ENCODE data around the gene RASAL1. TPM values are rescaled to one million over a fixed set of nuclear protein-coding genes. Genes with fewer than 3 reads are reported as not detected.

The RASAL1 gene
- total RNA-seq, 1 experiment from 2014 or later: 16.0 TPM

GRCh38 chr12:113114447-113115178 lies 20.9 kb downstream of the RASAL1 start:
- POLR2A ChIA-PET: no interaction called here
- TF ChIP-seq CEBPB (IDR thresholded peaks at IDR 0.05; ENCODE audit: low read depth) (no peak), YY1 (IDR thresholded peaks at IDR 0.05; ENCODE audit: extremely low read depth, insufficient replicate concordance, low read depth, low read length) (no peak), ZFX (IDR thresholded peaks at IDR 0.05) (no peak), SP1 (IDR thresholded peaks at IDR 0.05; ENCODE audit: low read depth) (no peak)
- Histone ChIP-seq H3K9me3 (ENCODE audit: control insufficient read depth in 1 of 2, insufficient read depth in 1 of 2, low read depth in 1 of 2, low read length in 2 of 2) (no peaks in the 10 kb centered on the region), H2AFZ (ENCODE audit: low read depth, low read length, poor library complexity, severe bottlenecking) (no peak overlapping the region), H3K27me3 (ENCODE audit: insufficient read depth, low read length) (no peaks in the 10 kb centered on the region), H4K20me1 (ENCODE audit: insufficient read depth) (no peaks in the 10 kb centered on the region), H3K9ac (ENCODE audit: low read length) (no peak overlapping the region), H3K4me3 (replicated peaks in 1 of 2; ENCODE audit: low read depth in 1 of 2, low read length in 2 of 2) (no peak overlapping the region), H3K4me2 (ENCODE audit: low read length) (no peak overlapping the region), H3K27ac (ENCODE audit: low read depth, low read length) (no peak overlapping the region), H3K9me2 (ENCODE audit: insufficient read depth) (no peaks in the 10 kb centered on the region), H3K4me1 (ENCODE audit: control insufficient read depth in 1 of 2, insufficient read depth in 2 of 2, low read length in 2 of 2) (no peaks in the 10 kb centered on the region; a peak in 1 of 4 replicates), H3K79me2 (ENCODE audit: insufficient read depth, low read length) (no peaks in the 10 kb centered on the region), H3K36me3 (ENCODE audit: control insufficient read depth in 1 of 2, insufficient read depth in 2 of 2, low read length in 2 of 2) (no peaks in the 10 kb centered on the region)
- intact Hi-C loops (cut with micrococcal nuclease): no loop called here
- DNase-seq (ENCODE audit: low read depth, low spot score): no peak
- no peak for ATAC-seq
- CTCF ChIA-PET: no interaction called here
- RAD21 ChIA-PET (ENCODE audit: low non-redundant PET in 1 of 2, low total read pairs in 2 of 2, uncharacterized antibody in 2 of 2, unreplicated experiment in 2 of 2): no interaction called here
- no TSS peak for BruUV-seq (replicated peaks)

GRCh38 chr12:113113397-113113796 lies 22.2 kb downstream of the RASAL1 start:
- Histone ChIP-seq H3K9me2 (ENCODE audit: insufficient read depth) (no peaks in the 10 kb centered on the region), H3K4me2 (ENCODE audit: low read length) (no peak overlapping the region), H3K36me3 (ENCODE audit: control insufficient read depth in 1 of 2, insufficient read depth in 2 of 2, low read length in 2 of 2) (no peaks in the 10 kb centered on the region), H3K27ac (ENCODE audit: low read depth, low read length) (no peak overlapping the region), H3K27me3 (ENCODE audit: insufficient read depth, low read length) (no peaks in the 10 kb centered on the region), H2AFZ (ENCODE audit: low read depth, low read length, poor library complexity, severe bottlenecking) (no peak overlapping the region), H3K79me2 (ENCODE audit: insufficient read depth, low read length) (no peaks in the 10 kb centered on the region), H4K20me1 (ENCODE audit: insufficient read depth) (no peaks in the 10 kb centered on the region), H3K4me1 (ENCODE audit: control insufficient read depth in 1 of 2, insufficient read depth in 2 of 2, low read length in 2 of 2) (no peaks in the 10 kb centered on the region; a peak in 1 of 4 replicates), H3K9me3 (ENCODE audit: control insufficient read depth in 1 of 2, insufficient read depth in 1 of 2, low read depth in 1 of 2, low read length in 2 of 2) (no peaks in the 10 kb centered on the region), H3K9ac (ENCODE audit: low read length) (no peak overlapping the region), H3K4me3 (replicated peaks in 1 of 2; ENCODE audit: low read depth in 1 of 2, low read length in 2 of 2) (no peak overlapping the region)
- RAD21 ChIA-PET (ENCODE audit: low non-redundant PET in 1 of 2, low total read pairs in 2 of 2, uncharacterized antibody in 2 of 2, unreplicated experiment in 2 of 2): no interaction called here
- no peak for DNase-seq (ENCODE audit: low read depth, low spot score)
- intact Hi-C loops (cut with micrococcal nuclease): no loop called here
- CTCF ChIA-PET: no interaction called here
- POLR2A ChIA-PET: no interaction called here
- BruUV-seq (replicated peaks): no TSS peak
- ATAC-seq: no peak
- no peak for TF ChIP-seq ZNF274 (IDR thresholded peaks at IDR 0.05; ENCODE audit: low read depth, low read length)
- TF ChIP-seq POLR2AphosphoS5 (IDR thresholded peaks at IDR 0.05; ENCODE audit: low read depth, low read length): no peak
- no peak for TF ChIP-seq SIN3A (IDR thresholded peaks at IDR 0.05; ENCODE audit: low read depth)
- TF ChIP-seq EZH2phosphoT487 (IDR thresholded peaks at IDR 0.05; ENCODE audit: borderline replicate concordance): no peak
- no peak for TF ChIP-seq ZFX (IDR thresholded peaks at IDR 0.05)
- TF ChIP-seq TCF7L2 (IDR thresholded peaks at IDR 0.05; ENCODE audit: borderline replicate concordance, extremely low read depth, insufficient read depth, insufficient read length): no peak
- TF ChIP-seq ATF3 (IDR thresholded peaks at IDR 0.05): no peak
- no peak for TF ChIP-seq POLR2A (IDR thresholded peaks at IDR 0.05; ENCODE audit: borderline replicate concordance, extremely low read depth, insufficient read depth, insufficient read length)
- no peak for TF ChIP-seq CBX3 (IDR thresholded peaks at IDR 0.05; ENCODE audit: low read depth)
- no peak for TF ChIP-seq FOSL1 (IDR thresholded peaks at IDR 0.05; ENCODE audit: low read depth)
- TF ChIP-seq, protein P1, sequence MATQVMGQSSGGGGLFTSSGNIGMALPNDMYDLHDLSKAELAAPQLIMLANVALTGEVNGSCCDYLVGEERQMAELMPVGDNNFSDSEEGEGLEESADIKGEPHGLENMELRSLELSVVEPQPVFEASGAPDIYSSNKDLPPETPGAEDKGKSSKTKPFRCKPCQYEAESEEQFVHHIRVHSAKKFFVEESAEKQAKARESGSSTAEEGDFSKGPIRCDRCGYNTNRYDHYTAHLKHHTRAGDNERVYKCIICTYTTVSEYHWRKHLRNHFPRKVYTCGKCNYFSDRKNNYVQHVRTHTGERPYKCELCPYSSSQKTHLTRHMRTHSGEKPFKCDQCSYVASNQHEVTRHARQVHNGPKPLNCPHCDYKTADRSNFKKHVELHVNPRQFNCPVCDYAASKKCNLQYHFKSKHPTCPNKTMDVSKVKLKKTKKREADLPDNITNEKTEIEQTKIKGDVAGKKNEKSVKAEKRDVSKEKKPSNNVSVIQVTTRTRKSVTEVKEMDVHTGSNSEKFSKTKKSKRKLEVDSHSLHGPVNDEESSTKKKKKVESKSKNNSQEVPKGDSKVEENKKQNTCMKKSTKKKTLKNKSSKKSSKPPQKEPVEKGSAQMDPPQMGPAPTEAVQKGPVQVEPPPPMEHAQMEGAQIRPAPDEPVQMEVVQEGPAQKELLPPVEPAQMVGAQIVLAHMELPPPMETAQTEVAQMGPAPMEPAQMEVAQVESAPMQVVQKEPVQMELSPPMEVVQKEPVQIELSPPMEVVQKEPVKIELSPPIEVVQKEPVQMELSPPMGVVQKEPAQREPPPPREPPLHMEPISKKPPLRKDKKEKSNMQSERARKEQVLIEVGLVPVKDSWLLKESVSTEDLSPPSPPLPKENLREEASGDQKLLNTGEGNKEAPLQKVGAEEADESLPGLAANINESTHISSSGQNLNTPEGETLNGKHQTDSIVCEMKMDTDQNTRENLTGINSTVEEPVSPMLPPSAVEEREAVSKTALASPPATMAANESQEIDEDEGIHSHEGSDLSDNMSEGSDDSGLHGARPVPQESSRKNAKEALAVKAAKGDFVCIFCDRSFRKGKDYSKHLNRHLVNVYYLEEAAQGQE (IDR thresholded peaks at IDR 0.05; ENCODE audit: low read depth): no peak
- TF ChIP-seq YY1 (IDR thresholded peaks at IDR 0.05; ENCODE audit: extremely low read depth, insufficient replicate concordance, low read depth, low read length): no peak
- no peak for TF ChIP-seq JUND (IDR thresholded peaks at IDR 0.05)
- TF ChIP-seq, protein P2, sequence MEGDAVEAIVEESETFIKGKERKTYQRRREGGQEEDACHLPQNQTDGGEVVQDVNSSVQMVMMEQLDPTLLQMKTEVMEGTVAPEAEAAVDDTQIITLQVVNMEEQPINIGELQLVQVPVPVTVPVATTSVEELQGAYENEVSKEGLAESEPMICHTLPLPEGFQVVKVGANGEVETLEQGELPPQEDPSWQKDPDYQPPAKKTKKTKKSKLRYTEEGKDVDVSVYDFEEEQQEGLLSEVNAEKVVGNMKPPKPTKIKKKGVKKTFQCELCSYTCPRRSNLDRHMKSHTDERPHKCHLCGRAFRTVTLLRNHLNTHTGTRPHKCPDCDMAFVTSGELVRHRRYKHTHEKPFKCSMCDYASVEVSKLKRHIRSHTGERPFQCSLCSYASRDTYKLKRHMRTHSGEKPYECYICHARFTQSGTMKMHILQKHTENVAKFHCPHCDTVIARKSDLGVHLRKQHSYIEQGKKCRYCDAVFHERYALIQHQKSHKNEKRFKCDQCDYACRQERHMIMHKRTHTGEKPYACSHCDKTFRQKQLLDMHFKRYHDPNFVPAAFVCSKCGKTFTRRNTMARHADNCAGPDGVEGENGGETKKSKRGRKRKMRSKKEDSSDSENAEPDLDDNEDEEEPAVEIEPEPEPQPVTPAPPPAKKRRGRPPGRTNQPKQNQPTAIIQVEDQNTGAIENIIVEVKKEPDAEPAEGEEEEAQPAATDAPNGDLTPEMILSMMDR (IDR thresholded peaks at IDR 0.05 in 2 of 3, conservative IDR thresholded peaks at IDR 0.05 in 1 of 3; ENCODE audit: borderline replicate concordance in 1 of 3, insufficient read depth in 1 of 3, low read depth in 2 of 3, low read length in 2 of 3): no peak
